SK-N-SH (cell line): ENCODE results near the gene ALG9. TPM values are rescaled to one million over a fixed set of nuclear protein-coding genes. Genes with fewer than 3 reads are reported as not detected.

Source experiments
- CTCF ChIA-PET: fragments of 300-600, 350-600 bp; formaldehyde crosslinking; extraction: SDS; loops from one replicate; lab custom pipeline; 2021; lab: Yijun Ruan, JAX
- POLR2A ChIA-PET: fragments of 350-600 bp; sonication (Branson Sonifier 250); formaldehyde crosslinking; extraction: SDS; loops from one replicate; lab custom pipeline; 2020; ENCODE audit warnings: antibody characterized with exemption, inconsistent platforms; lab: Yijun Ruan, JAX
- DNase-seq: peaks from one replicate; pipeline ENCODE4 v3.0.0; 2012
- H2AFZ ChIP-seq: fragments of 200-600 bp; sonication (generic); 2 replicates; pipeline ENCODE4 v1.8.1; 2016; ENCODE audit warnings: antibody characterized with exemption, mild to moderate bottlenecking, low read depth
- H3F3A ChIP-seq: fragments of 200-600 bp; sonication (generic); replicated peaks from 2 replicates; pipeline ENCODE3; 2016; ENCODE audit warnings: antibody characterized with exemption, mild to moderate bottlenecking; ENCODE audit not compliant: insufficient read depth
- H3K27ac ChIP-seq, 2 experiments: fragments of 200-500 bp in 1 of 2; fragments of 200-600 bp in 1 of 2; sonication (Bioruptor generic) in 1 of 2; sonication (generic), shearing (Covaris generic) in 1 of 2; 2 replicates each; pipeline versions ENCODE4 v1.5.1 to v1.6.1; 2014 to 2016; ENCODE audit warnings: low read depth in 2 of 2, inconsistent platforms in 1 of 2, low read length in 1 of 2, mild to moderate bottlenecking in 1 of 2, mixed read lengths in 1 of 2
- H3K27me3 ChIP-seq: fragments of 200-600 bp; sonication (generic), shearing (Covaris generic); 2 replicates; pipeline ENCODE4 v1.6.1; 2016; ENCODE audit warnings: mixed run types; ENCODE audit not compliant: insufficient read depth
- H3K36me3 ChIP-seq, 2 experiments: fragments of 200-500 bp in 1 of 2; fragments of 200-600 bp in 1 of 2; sonication (Bioruptor generic) in 1 of 2; sonication (generic) in 1 of 2; replicated peaks in 1 of 2; 2 replicates each; pipeline versions ENCODE3 to v1.5.1; 2014 to 2016; ENCODE audit warnings: low read length in 1 of 2, mild to moderate bottlenecking in 1 of 2; ENCODE audit not compliant: insufficient read depth in 2 of 2, control insufficient read depth in 1 of 2
- H3K4me1 ChIP-seq, 2 experiments: fragments of 200-500 bp in 1 of 2; fragments of 200-600 bp in 1 of 2; sonication (Bioruptor generic) in 1 of 2; sonication (generic), shearing (Covaris generic) in 1 of 2; 2 replicates each; pipeline versions ENCODE4 v1.5.1 to v1.6.1; 2014 to 2016; ENCODE audit warnings: low read depth in 1 of 2, low read length in 1 of 2, mixed run types in 1 of 2; ENCODE audit not compliant: insufficient read depth in 2 of 2, control insufficient read depth in 1 of 2
- H3K4me2 ChIP-seq: fragments of 200-600 bp; sonication (generic), shearing (Covaris generic); 2 replicates; pipeline ENCODE4 v1.6.1; 2017; ENCODE audit warnings: mixed run types
- H3K4me3 ChIP-seq, 2 experiments: fragments of 200-500 bp in 1 of 2; fragments of 200-600 bp in 1 of 2; sonication (Bioruptor generic) in 1 of 2; sonication (generic), shearing (Covaris generic) in 1 of 2; 2 replicates each; pipeline versions ENCODE4 v1.5.1 to v1.8.1; 2014 to 2016; ENCODE audit warnings: low read depth in 2 of 2, inconsistent platforms in 1 of 2, low read length in 1 of 2, mild to moderate bottlenecking in 1 of 2, mixed read lengths in 1 of 2, moderate library complexity in 1 of 2
- H3K79me2 ChIP-seq: fragments of 200-600 bp; sonication (generic); 2 replicates; pipeline ENCODE4 v1.8.1; 2017; ENCODE audit warnings: mild to moderate bottlenecking; ENCODE audit not compliant: insufficient read depth
- H3K9ac ChIP-seq: fragments of 200-600 bp; sonication (generic); 2 replicates; pipeline ENCODE4 v1.6.1; 2017; ENCODE audit warnings: mixed run types
- H3K9me2 ChIP-seq: fragments of 200-600 bp; sonication (generic); 2 replicates; pipeline ENCODE4 v1.6.1; 2017; ENCODE audit warnings: mixed run types
- H3K9me3 ChIP-seq: fragments of 200-600 bp; sonication (generic); 2 replicates; pipeline ENCODE4 v1.6.1; 2017; ENCODE audit warnings: mixed run types, mild to moderate bottlenecking, moderate library complexity
- H4K20me1 ChIP-seq: fragments of 200-600 bp; sonication (generic); 2 replicates; pipeline ENCODE4 v1.6.1; 2017; ENCODE audit warnings: mild to moderate bottlenecking, mixed run types; ENCODE audit not compliant: insufficient read depth
- CHD2 ChIP-seq: fragments of 150-350 bp; IDR thresholded peaks from 2 replicates; pipeline ENCODE4 v1.6.1; 2018; ENCODE audit warnings: low read length; ENCODE audit not compliant: partially characterized antibody
- FOSL2 ChIP-seq: IDR thresholded peaks from 2 replicates; pipeline ENCODE4 v1.4.0; 2012; ENCODE audit warnings: low read depth, mild to moderate bottlenecking, moderate library complexity, borderline replicate concordance
- FOXM1 ChIP-seq: IDR thresholded peaks from 2 replicates; pipeline ENCODE4 v1.4.0; 2012; ENCODE audit warnings: low read depth, mild to moderate bottlenecking
- GABPA ChIP-seq: IDR thresholded peaks from 2 replicates; pipeline ENCODE4 v1.4.0; 2012; ENCODE audit warnings: low read depth, mild to moderate bottlenecking
- MXI1 ChIP-seq: IDR thresholded peaks from 2 replicates; pipeline ENCODE4 v1.6.1; 2012; ENCODE audit warnings: mild to moderate bottlenecking, low read depth, low read length, improper control_type of control experiment
- NFIC ChIP-seq: IDR thresholded peaks from 2 replicates; pipeline ENCODE4 v1.4.0; 2012; ENCODE audit warnings: borderline replicate concordance
- NRF1 ChIP-seq: IDR thresholded peaks from 2 replicates; pipeline ENCODE4 v1.6.1; 2012; ENCODE audit warnings: low read depth, mild to moderate bottlenecking, low read length
- RAD21 ChIP-seq: IDR thresholded peaks from 2 replicates; pipeline ENCODE4 v1.6.1; 2012; ENCODE audit warnings: mild to moderate bottlenecking, low read length
- RFX5 ChIP-seq: IDR thresholded peaks from 2 replicates; pipeline ENCODE4 v1.6.1; 2012; ENCODE audit warnings: mild to moderate bottlenecking, improper control_type of control experiment, low read length
- SIN3A ChIP-seq: IDR thresholded peaks from 2 replicates; pipeline ENCODE4 v1.6.1; 2012; ENCODE audit warnings: low read depth, mild to moderate bottlenecking, low read length, moderate library complexity, borderline replicate concordance
- SMC3 ChIP-seq: IDR thresholded peaks from 2 replicates; pipeline ENCODE4 v1.6.1; 2012; ENCODE audit warnings: low read depth, low read length, improper control_type of control experiment
- TAF1 ChIP-seq: IDR thresholded peaks from 2 replicates; pipeline ENCODE4 v1.6.1; 2012; ENCODE audit warnings: low read depth, mild to moderate bottlenecking, low read length, moderate library complexity, borderline replicate concordance
- TCF12 ChIP-seq: IDR thresholded peaks from 2 replicates; pipeline ENCODE4 v1.4.0; 2012
- WGBS: methylation state at CpG from one replicate; pipeline ENCODE4 v1.1.6; 2017; ENCODE audit warnings: low lambda C conversion rate; 5-methylcytosine and 5-hydroxymethylcytosine counted together
- polyA plus RNA-seq, 3 experiments: library from polyadenylated mRNA; depleted of rRNA; stranded (reverse); fragments of >200 nt; gene quantifications; 2 replicates each; pipeline ENCODE4 v1.2.3, GENCODE V29; 2012
- TF ChIP-seq, protein P1 (sequence below): IDR thresholded peaks from 2 replicates; pipeline ENCODE4; 2012
- TF ChIP-seq, protein P2 (sequence below): fragments of 150-350 bp; IDR thresholded peaks from 2 replicates; pipeline ENCODE4 v1.6.1; 2017; ENCODE audit warnings: antibody characterized with exemption, low read length, low read depth, borderline replicate concordance
- TF ChIP-seq, protein P3 (sequence below): IDR thresholded peaks from 2 replicates; pipeline ENCODE4 v1.6.1; 2012; ENCODE audit warnings: mild to moderate bottlenecking, low read depth, low read length, moderate library complexity
- TF ChIP-seq, protein P4 (sequence below): IDR thresholded peaks from 2 replicates; pipeline ENCODE4 v1.4.0; 2012; ENCODE audit warnings: low read depth, borderline replicate concordance
- TF ChIP-seq, protein P5 (sequence below): fragments of 150-350 bp; IDR thresholded peaks from 2 replicates; pipeline ENCODE4 v1.6.1; 2016; ENCODE audit warnings: mild to moderate bottlenecking, low read depth, low read length
- TF ChIP-seq, protein P6 (sequence below): fragments of 200-600 bp; sonication (generic); IDR thresholded peaks from 2 replicates; pipeline ENCODE4 v1.6.1; 2017; ENCODE audit warnings: antibody characterized with exemption, mild to moderate bottlenecking, moderate library complexity

ALG9 gene
- polyA plus RNA-seq, 1 of the 3 experiments (the other 2 are of a cell fraction): 17.9 TPM

DNA sequence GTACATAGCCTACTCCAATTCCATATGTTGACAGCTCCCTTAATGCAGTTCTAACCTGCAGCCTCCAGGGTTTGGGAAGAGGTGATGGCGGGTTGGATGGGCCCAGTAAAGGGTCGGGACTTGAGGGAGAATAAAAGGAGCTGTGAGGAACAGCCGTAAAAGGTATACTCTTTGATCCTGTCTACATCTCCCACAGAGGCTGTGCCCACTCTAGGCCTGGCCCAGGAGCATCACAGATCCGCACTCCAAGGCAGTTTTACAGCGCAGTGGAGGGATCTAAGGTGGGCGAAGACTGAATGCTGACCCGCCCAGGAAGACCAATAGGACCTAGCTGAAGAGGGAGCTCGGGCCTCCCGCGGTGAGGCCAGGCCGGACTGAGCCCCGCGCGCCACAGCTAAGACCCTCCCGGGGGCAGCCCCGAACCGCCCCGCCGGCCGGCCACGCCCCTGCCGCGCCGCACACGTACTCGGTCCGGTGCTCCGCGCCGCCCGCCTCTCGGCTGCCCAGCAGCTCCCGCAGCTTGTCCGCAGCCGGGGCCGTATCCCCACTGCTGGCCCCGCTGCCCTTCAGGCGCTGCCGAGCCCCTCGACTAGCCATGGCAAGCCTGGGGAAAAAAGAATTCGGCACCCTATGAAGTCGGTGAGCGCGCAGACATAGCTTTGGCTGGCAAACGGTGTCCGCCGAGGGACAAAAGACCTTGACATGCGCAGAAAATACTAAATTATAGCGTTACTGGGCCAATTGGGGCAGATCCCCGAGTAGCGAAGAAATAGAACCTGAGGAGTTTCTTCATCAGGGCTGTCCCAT lies at the start of gene ALG9 (continued):
- TF ChIP-seq, protein P1, sequence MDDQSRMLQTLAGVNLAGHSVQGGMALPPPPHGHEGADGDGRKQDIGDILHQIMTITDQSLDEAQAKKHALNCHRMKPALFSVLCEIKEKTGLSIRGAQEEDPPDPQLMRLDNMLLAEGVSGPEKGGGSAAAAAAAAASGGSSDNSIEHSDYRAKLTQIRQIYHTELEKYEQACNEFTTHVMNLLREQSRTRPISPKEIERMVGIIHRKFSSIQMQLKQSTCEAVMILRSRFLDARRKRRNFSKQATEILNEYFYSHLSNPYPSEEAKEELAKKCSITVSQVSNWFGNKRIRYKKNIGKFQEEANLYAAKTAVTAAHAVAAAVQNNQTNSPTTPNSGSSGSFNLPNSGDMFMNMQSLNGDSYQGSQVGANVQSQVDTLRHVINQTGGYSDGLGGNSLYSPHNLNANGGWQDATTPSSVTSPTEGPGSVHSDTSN: no peak; the same call in 1 of the 2 replicates
- TF ChIP-seq, all 33 proteins: peak for 9

DNA sequence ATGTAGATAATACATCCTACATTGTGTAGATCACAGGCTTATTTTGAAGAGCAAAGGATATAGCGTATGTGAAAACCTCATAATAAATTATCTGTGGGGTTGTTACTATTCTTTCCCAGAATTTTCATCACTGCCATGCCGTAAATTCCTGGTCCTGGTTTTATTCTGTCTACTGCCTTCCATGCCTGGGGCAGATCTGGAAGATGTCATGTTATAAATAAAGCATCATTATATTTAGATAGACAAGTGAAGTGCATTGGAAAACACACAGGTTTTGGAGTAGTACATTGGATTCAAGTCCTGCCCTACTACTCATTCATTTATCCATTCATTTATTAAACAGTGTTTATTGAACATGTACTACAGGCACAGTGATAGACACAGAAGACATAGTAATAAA lies 49.5 kb upstream of the ALG9 start:
- ChIA-PET CTCF (no interaction called here), POLR2A (no interaction called here)
- no peaks in the 10 kb centered on the region for H3K9me2 ChIP-seq
- H3K4me1 ChIP-seq: peaks cover under 1 to 25% of the 10 kb centered on the region in 2 experiments
- no peaks in the 10 kb centered on the region for H3K36me3 ChIP-seq
- no peaks in the 10 kb centered on the region for H3K79me2 ChIP-seq
- peaks cover 16% of the 10 kb centered on the region for H3F3A ChIP-seq
- no peaks in the 10 kb centered on the region for H4K20me1 ChIP-seq
- H3K4me2 ChIP-seq: no peak overlapping the region
- H3K27ac ChIP-seq: no peak overlapping the region
- no peak overlapping the region for H3K9ac ChIP-seq
- TF ChIP-seq RFX5 (no peak), FOXM1 (no peak), SMC3 (no peak), TAF1 (no peak), GABPA (no peak), CHD2 (no peak), FOSL2 (no peak), NFIC (no peak), NRF1 (no peak), RAD21 (no peak), MXI1 (no peak), TCF12 (no peak), SIN3A (no peak)
- TF ChIP-seq, protein P1: no peak
- TF ChIP-seq, protein P2, sequence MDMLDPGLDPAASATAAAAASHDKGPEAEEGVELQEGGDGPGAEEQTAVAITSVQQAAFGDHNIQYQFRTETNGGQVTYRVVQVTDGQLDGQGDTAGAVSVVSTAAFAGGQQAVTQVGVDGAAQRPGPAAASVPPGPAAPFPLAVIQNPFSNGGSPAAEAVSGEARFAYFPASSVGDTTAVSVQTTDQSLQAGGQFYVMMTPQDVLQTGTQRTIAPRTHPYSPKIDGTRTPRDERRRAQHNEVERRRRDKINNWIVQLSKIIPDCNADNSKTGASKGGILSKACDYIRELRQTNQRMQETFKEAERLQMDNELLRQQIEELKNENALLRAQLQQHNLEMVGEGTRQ: no peak
- TF ChIP-seq, protein P3, sequence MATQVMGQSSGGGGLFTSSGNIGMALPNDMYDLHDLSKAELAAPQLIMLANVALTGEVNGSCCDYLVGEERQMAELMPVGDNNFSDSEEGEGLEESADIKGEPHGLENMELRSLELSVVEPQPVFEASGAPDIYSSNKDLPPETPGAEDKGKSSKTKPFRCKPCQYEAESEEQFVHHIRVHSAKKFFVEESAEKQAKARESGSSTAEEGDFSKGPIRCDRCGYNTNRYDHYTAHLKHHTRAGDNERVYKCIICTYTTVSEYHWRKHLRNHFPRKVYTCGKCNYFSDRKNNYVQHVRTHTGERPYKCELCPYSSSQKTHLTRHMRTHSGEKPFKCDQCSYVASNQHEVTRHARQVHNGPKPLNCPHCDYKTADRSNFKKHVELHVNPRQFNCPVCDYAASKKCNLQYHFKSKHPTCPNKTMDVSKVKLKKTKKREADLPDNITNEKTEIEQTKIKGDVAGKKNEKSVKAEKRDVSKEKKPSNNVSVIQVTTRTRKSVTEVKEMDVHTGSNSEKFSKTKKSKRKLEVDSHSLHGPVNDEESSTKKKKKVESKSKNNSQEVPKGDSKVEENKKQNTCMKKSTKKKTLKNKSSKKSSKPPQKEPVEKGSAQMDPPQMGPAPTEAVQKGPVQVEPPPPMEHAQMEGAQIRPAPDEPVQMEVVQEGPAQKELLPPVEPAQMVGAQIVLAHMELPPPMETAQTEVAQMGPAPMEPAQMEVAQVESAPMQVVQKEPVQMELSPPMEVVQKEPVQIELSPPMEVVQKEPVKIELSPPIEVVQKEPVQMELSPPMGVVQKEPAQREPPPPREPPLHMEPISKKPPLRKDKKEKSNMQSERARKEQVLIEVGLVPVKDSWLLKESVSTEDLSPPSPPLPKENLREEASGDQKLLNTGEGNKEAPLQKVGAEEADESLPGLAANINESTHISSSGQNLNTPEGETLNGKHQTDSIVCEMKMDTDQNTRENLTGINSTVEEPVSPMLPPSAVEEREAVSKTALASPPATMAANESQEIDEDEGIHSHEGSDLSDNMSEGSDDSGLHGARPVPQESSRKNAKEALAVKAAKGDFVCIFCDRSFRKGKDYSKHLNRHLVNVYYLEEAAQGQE: no peak
- TF ChIP-seq, protein P4, sequence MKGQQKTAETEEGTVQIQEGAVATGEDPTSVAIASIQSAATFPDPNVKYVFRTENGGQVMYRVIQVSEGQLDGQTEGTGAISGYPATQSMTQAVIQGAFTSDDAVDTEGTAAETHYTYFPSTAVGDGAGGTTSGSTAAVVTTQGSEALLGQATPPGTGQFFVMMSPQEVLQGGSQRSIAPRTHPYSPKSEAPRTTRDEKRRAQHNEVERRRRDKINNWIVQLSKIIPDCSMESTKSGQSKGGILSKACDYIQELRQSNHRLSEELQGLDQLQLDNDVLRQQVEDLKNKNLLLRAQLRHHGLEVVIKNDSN: no peak
- TF ChIP-seq, protein P5, sequence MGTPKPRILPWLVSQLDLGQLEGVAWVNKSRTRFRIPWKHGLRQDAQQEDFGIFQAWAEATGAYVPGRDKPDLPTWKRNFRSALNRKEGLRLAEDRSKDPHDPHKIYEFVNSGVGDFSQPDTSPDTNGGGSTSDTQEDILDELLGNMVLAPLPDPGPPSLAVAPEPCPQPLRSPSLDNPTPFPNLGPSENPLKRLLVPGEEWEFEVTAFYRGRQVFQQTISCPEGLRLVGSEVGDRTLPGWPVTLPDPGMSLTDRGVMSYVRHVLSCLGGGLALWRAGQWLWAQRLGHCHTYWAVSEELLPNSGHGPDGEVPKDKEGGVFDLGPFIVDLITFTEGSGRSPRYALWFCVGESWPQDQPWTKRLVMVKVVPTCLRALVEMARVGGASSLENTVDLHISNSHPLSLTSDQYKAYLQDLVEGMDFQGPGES: no peak
- TF ChIP-seq, protein P6, sequence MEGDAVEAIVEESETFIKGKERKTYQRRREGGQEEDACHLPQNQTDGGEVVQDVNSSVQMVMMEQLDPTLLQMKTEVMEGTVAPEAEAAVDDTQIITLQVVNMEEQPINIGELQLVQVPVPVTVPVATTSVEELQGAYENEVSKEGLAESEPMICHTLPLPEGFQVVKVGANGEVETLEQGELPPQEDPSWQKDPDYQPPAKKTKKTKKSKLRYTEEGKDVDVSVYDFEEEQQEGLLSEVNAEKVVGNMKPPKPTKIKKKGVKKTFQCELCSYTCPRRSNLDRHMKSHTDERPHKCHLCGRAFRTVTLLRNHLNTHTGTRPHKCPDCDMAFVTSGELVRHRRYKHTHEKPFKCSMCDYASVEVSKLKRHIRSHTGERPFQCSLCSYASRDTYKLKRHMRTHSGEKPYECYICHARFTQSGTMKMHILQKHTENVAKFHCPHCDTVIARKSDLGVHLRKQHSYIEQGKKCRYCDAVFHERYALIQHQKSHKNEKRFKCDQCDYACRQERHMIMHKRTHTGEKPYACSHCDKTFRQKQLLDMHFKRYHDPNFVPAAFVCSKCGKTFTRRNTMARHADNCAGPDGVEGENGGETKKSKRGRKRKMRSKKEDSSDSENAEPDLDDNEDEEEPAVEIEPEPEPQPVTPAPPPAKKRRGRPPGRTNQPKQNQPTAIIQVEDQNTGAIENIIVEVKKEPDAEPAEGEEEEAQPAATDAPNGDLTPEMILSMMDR: no peak
- H3K4me3 ChIP-seq: no peak overlapping the region
- no peaks in the 10 kb centered on the region for H3K27me3 ChIP-seq
- H2AFZ ChIP-seq: no peak overlapping the region
- no peak for DNase-seq
- no peaks in the 10 kb centered on the region for H3K9me3 ChIP-seq
- 78% methylated on average over 2 of the region's 2 CpGs for WGBS
